Measurements from ENCODE around the gene CORO7.

- TF ChIP-seq CTCF (IDR thresholded peaks at IDR 0.05) (no peak), ZFX (IDR thresholded peaks at IDR 0.05; ENCODE audit: borderline replicate concordance) (no peak)
These were observed 100.1 kb downstream of the CORO7 start for GRCh38 chr16:4316108-4316863.
